ENCODE data around the gene CFAP100.

Gene CFAP100

GRCh38 chr3:126377211-126377610 is 17.5 kb upstream of the CFAP100 start:
- DNase-seq = no peak

- no peak for DNase-seq
Observed at GRCh38 chr3:126378341-126378751, 16.4 kb upstream of the CFAP100 start.

- no peak for DNase-seq
Observed at GRCh38 chr3:126380011-126380768, 14.5 kb upstream of the CFAP100 start.

- DNase-seq = no peak
Observed at GRCh38 chr3:126381966-126382365, 12.7 kb upstream of the CFAP100 start.

DNA sequence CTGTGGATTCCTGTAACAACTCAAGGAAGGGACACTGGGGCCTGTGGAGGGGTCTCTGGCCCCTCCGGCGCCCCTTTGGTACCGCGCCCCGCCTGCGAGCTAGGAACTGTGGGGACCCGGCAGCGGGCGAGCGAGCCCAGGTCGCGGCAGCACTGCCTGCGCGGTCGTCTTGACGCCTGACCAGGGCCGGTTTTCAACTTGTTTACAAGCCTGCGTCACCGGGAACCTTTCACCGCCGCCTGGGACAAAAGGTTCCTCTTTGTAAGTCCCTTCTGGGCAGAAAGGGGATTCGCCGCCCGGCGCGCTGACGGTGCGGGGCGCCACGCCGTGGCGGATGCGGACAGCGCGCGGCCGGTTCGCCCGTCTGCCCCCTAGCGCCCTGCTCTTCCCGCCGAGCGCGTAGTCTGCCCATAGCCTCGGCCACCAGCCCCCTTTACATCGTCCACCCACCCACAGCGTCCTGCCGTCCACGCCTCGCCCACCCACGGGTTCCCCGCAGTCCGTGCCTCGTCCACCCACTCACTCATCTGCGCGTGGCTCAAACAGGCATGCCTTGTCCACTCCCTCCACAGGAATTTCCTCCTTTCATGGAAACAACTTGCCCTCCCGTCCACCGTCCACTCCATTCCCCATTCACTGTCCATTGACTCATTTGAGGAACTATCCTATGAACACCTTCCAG is 5.5 kb upstream of the CFAP100 start:
- peak; percentile 28 for DNase-seq

- no peak for DNase-seq
Observed at GRCh38 chr3:126389794-126390146, 4.9 kb upstream of the CFAP100 start.

GRCh38 chr3:126390201-126390600 is 4.5 kb upstream of the CFAP100 start:
- DNase-seq = no peak

GRCh38 chr3:126390751-126391150 is 4.0 kb upstream of the CFAP100 start:
- no peak for DNase-seq

GRCh38 chr3:126391631-126392030 is 3.1 kb upstream of the CFAP100 start:
- DNase-seq = no peak

- no peak for DNase-seq
Observed at GRCh38 chr3:126392246-126392645, 2.5 kb upstream of the CFAP100 start.

DNA sequence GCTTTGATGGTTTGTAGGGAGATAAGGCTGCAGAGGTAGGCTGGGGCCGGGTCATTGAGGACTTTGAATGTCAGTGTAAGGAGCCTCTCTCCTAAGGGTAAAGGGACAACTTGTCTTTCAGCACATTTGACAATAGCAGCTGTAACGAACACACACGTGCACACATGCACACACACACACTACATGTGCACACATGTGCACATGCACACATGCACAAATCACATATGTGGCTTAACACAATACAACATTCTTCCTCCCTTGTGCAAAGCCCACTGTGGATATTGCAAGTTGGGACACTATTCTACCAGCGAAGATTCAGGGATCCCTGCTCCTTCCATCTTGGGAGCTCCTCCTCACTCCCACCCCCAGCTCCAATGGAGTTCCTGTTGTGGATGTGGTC is 1.1 kb upstream of the CFAP100 start:
- DNase-seq = no peak

- no peak for DNase-seq
Observed at GRCh38 chr3:126394977-126395321, 240 bp downstream of the CFAP100 start.

DNA sequence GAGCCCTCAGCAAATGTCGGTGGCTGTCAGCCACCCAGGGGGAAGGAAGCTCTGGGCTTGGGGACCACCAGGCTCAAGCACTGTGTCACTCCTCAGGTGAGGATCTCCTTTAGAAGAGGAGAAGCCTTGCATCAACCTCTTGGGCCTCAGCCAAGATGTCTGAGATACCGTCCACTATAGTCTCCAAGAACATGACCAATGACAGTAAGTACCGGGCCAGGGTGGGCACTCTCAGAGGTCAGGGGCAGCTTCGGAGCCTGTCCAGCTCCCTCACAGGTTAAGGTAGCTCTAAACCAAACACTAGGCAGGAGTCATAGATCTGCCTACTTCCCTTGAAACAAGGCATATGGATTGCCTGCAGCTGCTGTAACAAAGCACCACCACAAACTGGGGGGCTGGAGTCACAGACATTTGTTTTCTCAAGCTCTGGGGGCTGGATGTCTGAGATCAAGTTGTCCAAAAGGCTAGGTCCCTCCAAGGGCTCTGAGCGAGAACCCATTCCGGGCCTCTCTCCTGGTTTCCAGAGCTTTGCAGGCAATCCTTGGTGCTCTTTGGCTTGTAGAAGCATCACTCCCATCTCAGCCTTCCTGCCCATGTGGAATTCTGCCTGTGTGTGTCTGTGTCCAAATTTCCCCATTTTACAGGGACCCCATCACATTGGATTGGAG is 1.3 kb downstream of the CFAP100 start:
- no peak for DNase-seq

DNA sequence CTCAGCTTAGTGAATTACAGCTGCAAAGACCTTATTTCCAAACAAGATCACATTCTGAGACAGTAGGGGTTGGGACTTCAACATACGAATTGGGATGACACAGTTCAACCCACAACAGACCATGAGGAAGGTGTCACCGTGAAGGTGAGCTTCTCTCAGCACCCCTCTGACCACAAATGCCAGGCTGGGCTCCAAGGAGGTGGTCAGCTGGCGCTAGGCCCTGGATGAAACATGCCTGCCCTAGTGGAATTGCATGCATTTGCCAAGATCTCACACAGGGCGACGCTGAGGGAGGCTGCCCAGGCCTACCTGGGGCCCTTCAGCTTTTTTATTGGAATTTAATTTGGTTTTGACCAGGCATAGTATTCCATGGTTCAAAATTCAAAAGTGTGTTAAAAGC is 1.8 kb downstream of the CFAP100 start:
- DNase-seq = no peak

GRCh38 chr3:126397610-126398422 is 3.1 kb downstream of the CFAP100 start:
- no peak for DNase-seq

DNA sequence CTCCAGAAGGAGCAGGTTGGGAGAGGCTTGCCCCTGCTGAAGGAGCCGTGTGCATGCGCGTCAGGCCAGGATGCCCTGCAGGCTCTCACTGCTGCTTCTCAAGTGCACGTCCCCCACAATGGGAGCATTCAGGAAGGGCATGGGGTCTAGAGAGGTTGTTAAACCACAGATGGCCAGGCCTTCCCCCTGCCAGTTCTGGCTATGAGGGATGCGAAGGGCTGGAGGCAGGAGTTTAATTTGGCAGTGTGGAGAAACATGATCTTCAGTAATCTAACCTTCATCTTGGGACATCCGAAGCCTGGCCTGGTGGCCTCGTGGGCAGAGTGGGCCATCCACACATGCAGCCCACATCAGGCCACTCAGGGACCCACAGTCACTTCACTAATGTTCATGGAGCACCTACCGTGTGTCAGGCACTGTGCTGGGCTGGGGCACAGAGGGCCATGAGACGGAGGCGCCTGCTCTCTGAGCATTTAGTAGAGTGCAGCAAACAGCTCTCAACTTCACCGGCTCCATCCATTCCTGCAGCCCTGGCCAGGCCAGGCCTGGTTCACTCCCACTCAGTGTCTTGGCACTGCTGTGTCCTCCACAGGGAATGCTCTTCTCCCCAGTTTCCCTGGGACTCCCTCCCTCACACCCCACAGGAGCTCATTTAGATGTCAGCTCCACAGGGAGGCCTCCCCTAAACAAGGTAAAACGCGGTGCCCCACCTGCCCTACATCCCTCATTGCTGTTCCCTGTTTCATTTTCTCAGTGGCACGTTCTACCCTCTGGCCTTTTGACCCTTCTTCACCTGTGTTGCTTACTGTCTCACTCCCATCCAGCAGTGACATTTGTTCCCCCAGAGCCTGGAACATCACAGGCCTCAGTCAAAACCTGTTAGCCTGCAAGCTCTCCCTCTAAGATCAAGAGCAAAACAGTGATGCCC is 4.0 kb downstream of the CFAP100 start:
- no peak for DNase-seq

DNA sequence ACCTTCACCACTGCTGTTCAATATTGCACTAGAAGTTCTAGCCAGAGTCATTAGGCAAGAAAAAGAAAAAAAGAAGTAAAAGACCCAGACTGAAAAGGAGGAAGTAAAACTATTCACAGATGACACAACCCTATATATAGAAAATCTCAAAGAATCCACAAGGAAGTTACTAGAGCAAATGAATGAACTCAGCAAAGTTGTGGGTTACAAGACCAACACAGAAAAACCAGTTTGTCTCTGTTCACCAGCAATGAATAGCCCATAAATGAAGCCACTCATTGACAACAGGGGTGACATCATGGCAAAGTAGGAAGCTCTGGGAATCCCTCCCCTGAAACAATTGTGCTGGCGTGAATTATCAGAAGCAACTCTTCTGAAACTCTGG is 4.6 kb downstream of the CFAP100 start:
- no peak for DNase-seq

- no peak for DNase-seq
Observed at GRCh38 chr3:126399756-126400155, 5.0 kb downstream of the CFAP100 start.

GRCh38 chr3:126401611-126402160 is 7.0 kb downstream of the CFAP100 start:
- no peak for DNase-seq

- no peak for DNase-seq
Observed at GRCh38 chr3:126402178-126402577, 7.5 kb downstream of the CFAP100 start.

DNA sequence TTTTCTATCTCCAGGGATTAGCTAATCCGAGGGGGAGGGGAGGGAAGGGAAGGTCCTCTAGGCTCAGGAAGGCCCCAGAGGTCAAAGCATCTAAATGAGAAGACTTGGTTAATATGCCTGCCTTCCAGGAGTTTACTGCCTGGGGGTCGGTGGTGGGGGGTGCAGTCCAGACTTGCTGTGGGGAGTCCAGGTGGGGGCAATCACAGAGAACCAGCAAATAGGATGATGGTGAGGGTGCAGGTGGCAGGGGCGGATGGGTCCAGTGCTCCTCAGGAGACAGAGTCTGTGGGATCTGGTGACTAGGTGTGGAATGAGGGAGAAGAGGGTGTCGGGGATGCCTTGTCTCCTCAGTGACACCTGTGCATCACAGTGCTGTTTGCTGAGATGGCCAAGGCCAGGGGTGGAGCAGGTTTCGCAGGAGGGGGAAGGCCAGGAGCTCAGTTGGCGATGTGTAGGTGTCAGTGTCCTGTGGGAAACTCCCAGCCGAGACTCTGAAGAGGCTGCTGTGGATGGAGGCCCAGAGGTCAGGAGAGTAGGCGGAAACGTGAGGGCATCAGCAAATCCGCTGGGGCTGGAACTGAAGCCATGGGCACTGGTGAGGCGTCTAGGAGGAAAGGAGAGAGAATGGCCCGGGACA is 8.1 kb downstream of the CFAP100 start:
- DNase-seq = no peak
